ENCODE data around the gene MIF.

MIF gene

GRCh38 chr22:23874871-23875270 is 19.3 kb upstream of the MIF start:
- DNase-seq (ENCODE audit: insufficient read length, low spot score) (no peak), FAIRE-seq (no peak)

GRCh38 chr22:23875801-23876200 is 18.4 kb upstream of the MIF start:
- FAIRE-seq = no peak
- DNase-seq (ENCODE audit: insufficient read length, low spot score) = no peak

GRCh38 chr22:23877566-23877965 is 16.6 kb upstream of the MIF start:
- FAIRE-seq (no peak), DNase-seq (ENCODE audit: insufficient read length, low spot score) (no peak)

- no peak for FAIRE-seq
Observed at GRCh38 chr22:23878219-23878618, 16.0 kb upstream of the MIF start.

GRCh38 chr22:23882370-23882769 is 11.8 kb upstream of the MIF start:
- no peak for DNase-seq (ENCODE audit: insufficient read length, low spot score)
- FAIRE-seq = no peak

More at GRCh38 chr22:23878219-23878618, 16.0 kb upstream of the MIF start:
- no peak for DNase-seq (ENCODE audit: insufficient read length, low spot score)

- no peak for FAIRE-seq
- DNase-seq (ENCODE audit: insufficient read length, low spot score) = no peak
Observed at GRCh38 chr22:23883658-23884057, 10.5 kb upstream of the MIF start.

GRCh38 chr22:23884140-23884539 is 10.0 kb upstream of the MIF start:
- FAIRE-seq (no peak), DNase-seq (ENCODE audit: insufficient read length, low spot score) (no peak)

- DNase-seq (ENCODE audit: insufficient read length, low spot score) = no peak
- FAIRE-seq = no peak
Observed at GRCh38 chr22:23888615-23889401, 5.4 kb upstream of the MIF start.

- no peak for FAIRE-seq
- DNase-seq (ENCODE audit: insufficient read length, low spot score) = no peak
Observed at GRCh38 chr22:23889620-23890019, 4.6 kb upstream of the MIF start.

- FAIRE-seq (no peak), DNase-seq (ENCODE audit: insufficient read length, low spot score) (no peak)
Observed at GRCh38 chr22:23891726-23892125, 2.5 kb upstream of the MIF start.

GRCh38 chr22:23892130-23892529 is 2.1 kb upstream of the MIF start:
- DNase-seq (ENCODE audit: insufficient read length, low spot score) = no peak
- FAIRE-seq = no peak

- no peak for DNase-seq (ENCODE audit: insufficient read length, low spot score)
- FAIRE-seq = no peak
Observed at GRCh38 chr22:23892706-23893105, 1.5 kb upstream of the MIF start.

- DNase-seq (ENCODE audit: insufficient read length, low spot score) (no peak), FAIRE-seq (no peak)
Observed at GRCh38 chr22:23893121-23893944, 850 bp upstream of the MIF start.

GRCh38 chr22:23894710-23895598 is 771 bp downstream of the MIF start:
- FAIRE-seq (no peak), DNase-seq (ENCODE audit: insufficient read length, low spot score) (peak; percentile 54)

- DNase-seq (ENCODE audit: insufficient read length, low spot score) = no peak
- FAIRE-seq = no peak
Observed at GRCh38 chr22:23895599-23896144, 1.5 kb downstream of the MIF start.

GRCh38 chr22:23896166-23896522 is 2.0 kb downstream of the MIF start:
- no peak for FAIRE-seq
- DNase-seq (ENCODE audit: insufficient read length, low spot score) = no peak

GRCh38 chr22:23896523-23897186 is 2.5 kb downstream of the MIF start:
- DNase-seq (ENCODE audit: insufficient read length, low spot score) = no peak
- FAIRE-seq = no peak

- DNase-seq (ENCODE audit: insufficient read length, low spot score) = no peak
- FAIRE-seq = no peak
Observed at GRCh38 chr22:23897320-23897719, 3.1 kb downstream of the MIF start.

- no peak for FAIRE-seq
- no peak for DNase-seq (ENCODE audit: insufficient read length, low spot score)
Observed at GRCh38 chr22:23898006-23898974, 4.1 kb downstream of the MIF start.
